IMR-90 (cell line): Measurements from ENCODE around the gene PRKD3. TPM values are rescaled to one million over a fixed set of nuclear protein-coding genes. Genes with fewer than 3 reads are reported as not detected.

Experiments used
- ATAC-seq: fragments of 200-7000 bp; cut with Tn5 transposase; 2 replicates; pipeline ENCODE4 v1.9.1; 2020; ENCODE audit warnings: low read depth, mild to moderate bottlenecking, moderate library complexity
- BruUV-seq: library from RNA; stranded (reverse); fragments of 400-500 nt; replicated peaks from 2 replicates; lab custom pipeline; 2021; lab: Mats Ljungman, UMichigan
- CTCF ChIA-PET: fragments of 300-600 bp; formaldehyde crosslinking; extraction: SDS; loops from one replicate; lab custom pipeline; 2021; ENCODE audit warnings: antibody characterized with exemption; lab: Yijun Ruan, JAX
- POLR2A ChIA-PET: fragments of 300-600 bp; sonication (Branson Sonifier 250); formaldehyde crosslinking; loops from one replicate; lab custom pipeline; 2022; ENCODE audit warnings: antibody characterized with exemption; ENCODE audit not compliant: unreplicated experiment; lab: Charles Lee
- DNase-seq: peaks from one replicate; pipeline ENCODE4 v3.0.0; 2013
- H2AFZ ChIP-seq: replicated peaks from 2 replicates; pipeline ENCODE3; 2013; ENCODE audit warnings: low read length, mild to moderate bottlenecking; ENCODE audit not compliant: poor library complexity
- H2AK5ac ChIP-seq: 2 replicates; pipeline ENCODE4 v1.6.1; 2013; ENCODE audit warnings: low read depth, low read length, inconsistent platforms
- H2AK9ac ChIP-seq: replicated peaks from 2 replicates; pipeline ENCODE3; 2013; ENCODE audit warnings: mild to moderate bottlenecking, low read depth, low read length, moderate library complexity; ENCODE audit not compliant: poor library complexity
- H2BK120ac ChIP-seq: 2 replicates; pipeline ENCODE4 v1.6.1; 2013; ENCODE audit warnings: low read depth, low read length, inconsistent platforms
- H2BK15ac ChIP-seq: 3 replicates; pipeline ENCODE4 v1.6.1; 2013; ENCODE audit warnings: low read depth, low read length, inconsistent platforms
- H2BK20ac ChIP-seq: 2 replicates; pipeline ENCODE4 v1.6.1; 2013; ENCODE audit warnings: low read depth, mild to moderate bottlenecking, inconsistent platforms, low read length, moderate library complexity
- H2BK5ac ChIP-seq: 2 replicates; pipeline ENCODE4 v1.6.1; 2013; ENCODE audit warnings: mild to moderate bottlenecking, low read depth, low read length, inconsistent platforms; ENCODE audit not compliant: poor library complexity, severe bottlenecking
- H3K14ac ChIP-seq: replicated peaks from 2 replicates; pipeline ENCODE4 v1.6.1; 2013; ENCODE audit warnings: low read depth, low read length, inconsistent platforms
- H3K18ac ChIP-seq: 2 replicates; pipeline ENCODE4 v1.6.1; 2013; ENCODE audit warnings: low read depth, low read length, control low read depth
- H3K23ac ChIP-seq: 2 replicates; pipeline ENCODE4 v1.6.1; 2013; ENCODE audit warnings: low read depth, low read length, inconsistent platforms
- H3K27ac ChIP-seq: 2 replicates; pipeline ENCODE4 v1.5.1; 2013; ENCODE audit warnings: mild to moderate bottlenecking, control low read depth, low read length; ENCODE audit not compliant: insufficient read depth
- H3K27me3 ChIP-seq: 2 replicates; pipeline ENCODE4 v1.6.1; 2013; ENCODE audit warnings: low read length; ENCODE audit not compliant: control insufficient read depth, insufficient read depth
- H3K36me3 ChIP-seq: 2 replicates; pipeline ENCODE4 v1.6.1; 2013; ENCODE audit warnings: low read length, mixed read lengths; ENCODE audit not compliant: control insufficient read depth, insufficient read depth
- H3K4ac ChIP-seq: 2 replicates; pipeline ENCODE4 v1.6.1; 2013; ENCODE audit warnings: low read depth, low read length, inconsistent platforms
- H3K4me1 ChIP-seq: 2 replicates; pipeline ENCODE4 v1.6.1; 2013; ENCODE audit warnings: low read length, mixed read lengths; ENCODE audit not compliant: control insufficient read depth, insufficient read depth
- H3K4me2 ChIP-seq: 2 replicates; pipeline ENCODE4 v1.6.1; 2013; ENCODE audit warnings: low read depth, mild to moderate bottlenecking, control low read depth, low read length, moderate library complexity
- H3K4me3 ChIP-seq: 2 replicates; pipeline ENCODE4 v1.5.1; 2013; ENCODE audit warnings: low read depth, mild to moderate bottlenecking, control low read depth, low read length, moderate library complexity; ENCODE audit not compliant: insufficient read depth
- H3K56ac ChIP-seq: 2 replicates; pipeline ENCODE4 v1.6.1; 2013; ENCODE audit warnings: low read length, inconsistent platforms; ENCODE audit not compliant: insufficient read depth; ENCODE audit errors: extremely low read depth
- H3K79me1 ChIP-seq, 2 experiments: 2 replicates each; pipeline ENCODE4 v1.6.1; 2013; ENCODE audit warnings: low read length in 2 of 2, inconsistent platforms in 1 of 2, low read depth in 1 of 2
- H3K9ac ChIP-seq: 2 replicates; pipeline ENCODE4 v1.6.1; 2013; ENCODE audit warnings: low read depth, low read length, control low read depth
- H3K9me1 ChIP-seq: 2 replicates; pipeline ENCODE4 v1.6.1; 2013; ENCODE audit warnings: low read length, inconsistent platforms; ENCODE audit not compliant: insufficient read depth
- H3K9me3 ChIP-seq: 2 replicates; pipeline ENCODE4 v1.6.1; 2013; ENCODE audit warnings: low read length; ENCODE audit not compliant: control insufficient read depth, insufficient read depth
- H4K20me1 ChIP-seq: 2 replicates; pipeline ENCODE4 v1.6.1; 2013; ENCODE audit warnings: low read length, inconsistent platforms; ENCODE audit not compliant: insufficient read depth
- H4K5ac ChIP-seq: 2 replicates; pipeline ENCODE4 v1.6.1; 2013; ENCODE audit warnings: mild to moderate bottlenecking, low read depth, low read length, control low read depth
- H4K8ac ChIP-seq, 2 experiments: 2 replicates each; pipeline ENCODE4 v1.6.1; 2013; ENCODE audit warnings: low read depth in 2 of 2, low read length in 2 of 2, control low read depth in 1 of 2, inconsistent platforms in 1 of 2
- H4K91ac ChIP-seq: 2 replicates; pipeline ENCODE4 v1.6.1; 2013; ENCODE audit warnings: low read depth, low read length, inconsistent platforms; ENCODE audit not compliant: insufficient read depth
- CHD1 ChIP-seq: IDR thresholded peaks from 2 replicates; pipeline ENCODE4 v1.6.1; 2012; ENCODE audit warnings: low read depth, low read length, improper control_type of control experiment
- MAFK ChIP-seq: IDR thresholded peaks from 2 replicates; pipeline ENCODE4 v1.6.1; 2012; ENCODE audit warnings: low read depth, low read length, improper control_type of control experiment
- POLR2A ChIP-seq: IDR thresholded peaks from 2 replicates; pipeline ENCODE4 v1.6.1; 2012; ENCODE audit warnings: mild to moderate bottlenecking, low read depth, low read length
- RAD21 ChIP-seq: IDR thresholded peaks from 2 replicates; pipeline ENCODE4 v1.6.1; 2012; ENCODE audit warnings: low read length, improper control_type of control experiment
- RFX5 ChIP-seq: IDR thresholded peaks from 2 replicates; pipeline ENCODE4 v1.8.0; 2012; ENCODE audit warnings: low read depth, mild to moderate bottlenecking, low read length, moderate library complexity
- WGBS, 2 experiments: methylation state at CpG; one replicate each; pipeline versions ENCODE4 v1.1.5 to v1.1.7; 2013; ENCODE audit warnings: missing lambda C conversion rate in 2 of 2; ENCODE audit not compliant: insufficient read length in 1 of 2; ENCODE audit errors: extremely low coverage in 2 of 2; 5-methylcytosine and 5-hydroxymethylcytosine counted together
- dilution Hi-C: fragments of 300-500 bp; cut with HindIII; formaldehyde crosslinking; loops from one replicate; pipeline ENCODE4 v1.14.3; 2018; ENCODE audit warnings: low sequenced_read_pairs; ENCODE audit not compliant: unreplicated experiment
- in situ Hi-C: fragments of 300-500 bp; cut with MboI; formaldehyde crosslinking; loops from 3 replicates; pipeline ENCODE4 v1.14.3; 2019; ENCODE audit warnings: low sequenced_read_pairs, inconsistent platforms, mixed read lengths
- intact Hi-C: fragments of 100-400 bp; cut with micrococcal nuclease; formaldehyde crosslinking; loops from 2 replicates; pipeline ENCODE4 v1.10.0; 2022
- polyA plus RNA-seq, 3 experiments: library from polyadenylated mRNA; depleted of rRNA; stranded (reverse); fragments of >200 nt; gene quantifications; 2 replicates each; pipeline ENCODE4 v1.2.3, GENCODE V29; 2012; ENCODE audit warnings: low replicate concordance in 1 of 3
- total RNA-seq: library from RNA; depleted of rRNA; stranded (reverse); fragments of >200 nt; gene quantifications from 2 replicates; pipeline ENCODE4 v1.2.3, GENCODE V29; 2012

Gene PRKD3
- total and polyA plus RNA-seq, 2 of the 4 experiments (the other 2 are of a cell fraction), result 15.8 to 46.4 TPM

DNA sequence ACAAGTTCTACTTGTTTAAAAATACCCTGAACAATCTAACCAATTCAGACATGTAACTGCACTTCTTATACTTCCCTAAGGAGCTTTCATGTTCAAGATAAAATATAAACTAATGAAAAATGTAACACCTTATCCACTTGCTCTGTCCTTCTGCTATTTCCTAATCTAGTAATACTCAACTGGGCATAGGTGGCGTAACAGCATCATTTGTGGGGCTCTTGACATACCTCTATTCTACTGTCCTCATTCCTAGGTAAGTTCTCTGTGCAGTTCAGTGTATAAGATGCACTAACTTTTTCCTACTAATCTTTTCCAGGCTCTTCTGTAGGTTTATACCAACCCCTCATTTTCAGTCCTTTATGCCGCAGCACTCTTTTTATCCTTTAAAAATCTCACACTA lies 36.7 kb downstream of the PRKD3 start:
- H4K20me1 ChIP-seq, result no peaks in the 10 kb centered on the region
- no peak overlapping the region for H2BK5ac ChIP-seq
- H3K9me3 ChIP-seq, result no peaks in the 10 kb centered on the region
- TF ChIP-seq POLR2A (no peak), RFX5 (no peak), CHD1 (no peak), RAD21 (0 out of 2 replicates have a peak, but pooled peaks have one; percentile 12), MAFK (no peak)
- peaks cover 6% of the 10 kb centered on the region for H3K4me1 ChIP-seq
- no peak overlapping the region for H3K4me3 ChIP-seq
- no peak overlapping the region for H3K18ac ChIP-seq
- in situ Hi-C loops, result no loop called here
- DNase-seq (no peak), ATAC-seq (no peak)
- no peak overlapping the region for H3K14ac ChIP-seq
- no TSS peak for BruUV-seq
- POLR2A ChIA-PET, result no interaction called here
- no peak overlapping the region for H3K9ac ChIP-seq
- no peak overlapping the region for H4K5ac ChIP-seq
- no peak overlapping the region for H2AK5ac ChIP-seq
- H3K27me3 ChIP-seq, result no peaks in the 10 kb centered on the region
- H3K23ac ChIP-seq, result no peak overlapping the region
- no peak overlapping the region for H2BK20ac ChIP-seq
- H3K56ac ChIP-seq, result no peak overlapping the region
- H3K4me2 ChIP-seq, result no peak overlapping the region
- WGBS, 2 experiments, result no CpG with 5 or more reads among the region's 2 CpGs
- CTCF ChIA-PET, result no interaction called here
- H3K4ac ChIP-seq, result no peak overlapping the region
- H2AFZ ChIP-seq, result no peak overlapping the region
- H2BK120ac ChIP-seq, result no peak overlapping the region
- H2BK15ac ChIP-seq, result no peak overlapping the region
- 0 out of 2 replicates have a peak, but pooled peaks cover 2% of the 10 kb centered on the region for H3K9me1 ChIP-seq
- intact Hi-C loops, result loop anchor here (5.0 kb wide), 1 partner anchor 34 kb away; the partner anchor contains the start of gene PRKD3
- no peak overlapping the region for H4K8ac ChIP-seq
- peaks cover 10 to 17% of the 10 kb centered on the region in 2 experiments for H3K79me1 ChIP-seq
- H3K36me3 ChIP-seq, result peaks cover 6% of the 10 kb centered on the region
- no peak overlapping the region for H2AK9ac ChIP-seq
- dilution Hi-C loops, result no loop called here
- H4K91ac ChIP-seq, result no peak overlapping the region
- H3K27ac ChIP-seq, result no peak overlapping the region
